Left renal cortex interstitium (tissue), 4 donors: ENCODE data around the gene CYP2C18. TPM values are rescaled to one million over a fixed set of nuclear protein-coding genes. Genes with fewer than 3 reads are reported as not detected.
"Not testable (repeated sequence)": the region's sequence is repeated elsewhere in the genome, so short reads cannot be mapped to it uniquely, and the experiment has no call there.

Source experiments
- DNase-seq, 4 donors: peaks; one replicate each; pipeline ENCODE4 v3.0.0-alpha.2; 2013; ENCODE audit warnings: low read depth in 4 of 4, low spot score in 2 of 4, missing footprints in 1 of 4
- polyA plus RNA-seq, 4 donors: library from polyadenylated mRNA; unstranded; fragments of 120-200 nt; gene quantifications; one replicate each; pipeline ENCODE4 v1.2.1, GENCODE V29; 2013; ENCODE audit not compliant: insufficient read length in 4 of 4

The CYP2C18 gene
- polyA plus RNA-seq, 4 donors = 0.17 to 0.51 (median 0.39) TPM

DNA sequence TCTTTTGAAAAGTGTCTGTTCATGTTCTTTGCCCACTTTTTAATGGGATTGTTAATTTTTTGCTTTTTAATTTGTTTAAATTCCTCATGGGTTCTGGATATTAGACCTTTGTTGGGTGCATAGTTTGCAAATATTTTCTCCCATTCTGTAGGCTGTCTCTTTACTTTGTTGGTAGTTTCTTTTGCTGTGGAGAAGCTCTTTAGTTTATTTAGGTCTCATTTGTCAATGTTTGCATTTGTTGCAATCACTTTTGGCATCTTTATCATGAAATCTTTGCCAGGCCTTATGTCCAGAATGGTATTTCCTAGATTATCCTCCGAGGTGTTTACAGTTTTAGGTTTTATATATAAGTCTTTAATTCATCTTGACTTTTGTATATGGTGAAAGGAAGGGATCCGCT, 55.1 kb downstream of the CYP2C18 start:
- no peak for DNase-seq

DNA sequence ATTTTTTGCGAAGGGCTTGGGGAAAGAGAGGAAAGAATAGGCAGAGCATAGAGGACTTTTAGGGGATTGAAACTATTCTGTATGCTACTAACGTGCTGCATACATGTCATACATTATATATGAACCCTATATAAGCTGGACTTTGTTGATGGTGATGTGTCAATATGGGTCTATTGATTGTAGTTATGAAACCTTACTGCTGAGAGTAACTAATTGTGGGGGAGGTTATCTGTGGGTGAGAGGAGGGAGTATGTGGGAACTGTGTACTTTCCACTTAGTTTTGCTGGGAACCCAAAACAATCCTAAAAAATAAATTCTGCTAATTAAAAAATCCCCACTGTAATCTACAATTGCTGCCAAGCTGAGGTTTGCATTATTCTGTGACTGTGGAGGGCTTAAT, 63.6 kb downstream of the CYP2C18 start:
- no peak for DNase-seq

DNA sequence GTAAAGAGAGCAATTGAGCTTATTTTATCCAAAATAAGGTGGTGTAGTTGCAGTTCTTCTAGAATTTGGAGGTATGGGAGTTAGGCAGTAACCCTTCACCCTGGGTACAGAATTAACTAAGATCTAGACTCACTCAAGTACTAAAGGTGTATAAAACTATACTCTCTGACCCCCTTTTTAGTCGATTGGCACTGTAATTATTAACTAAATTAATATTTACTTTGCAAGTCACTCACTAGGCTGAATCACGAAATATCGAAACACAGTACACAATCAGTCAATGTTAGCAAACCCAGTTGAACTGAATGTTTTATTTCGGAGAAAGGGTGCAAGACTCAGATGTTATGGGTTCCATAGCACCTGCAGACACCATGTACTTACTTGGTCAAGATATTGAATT, 64.3 kb downstream of the CYP2C18 start:
- no peak for DNase-seq

DNA sequence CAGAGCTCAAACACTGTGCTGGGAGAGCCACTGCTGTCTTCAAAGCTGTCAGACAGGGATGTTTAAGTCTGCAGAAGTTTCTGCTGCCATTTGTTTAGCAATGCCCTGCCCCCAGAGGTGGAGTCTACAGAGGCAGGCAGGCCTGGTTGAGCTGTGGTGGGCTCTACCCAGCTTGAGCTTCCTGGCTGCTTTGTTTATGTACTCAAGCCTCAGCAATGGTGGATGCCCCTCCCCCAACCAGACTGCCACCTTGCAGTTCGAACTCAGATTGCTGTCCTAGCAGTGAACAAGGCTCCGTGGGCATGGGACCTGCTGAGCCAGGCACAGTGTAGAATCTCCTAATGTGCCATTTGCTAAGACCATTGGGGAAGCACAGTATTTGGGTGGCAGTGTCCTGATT, 74.4 kb downstream of the CYP2C18 start:
- no peak for DNase-seq

DNA sequence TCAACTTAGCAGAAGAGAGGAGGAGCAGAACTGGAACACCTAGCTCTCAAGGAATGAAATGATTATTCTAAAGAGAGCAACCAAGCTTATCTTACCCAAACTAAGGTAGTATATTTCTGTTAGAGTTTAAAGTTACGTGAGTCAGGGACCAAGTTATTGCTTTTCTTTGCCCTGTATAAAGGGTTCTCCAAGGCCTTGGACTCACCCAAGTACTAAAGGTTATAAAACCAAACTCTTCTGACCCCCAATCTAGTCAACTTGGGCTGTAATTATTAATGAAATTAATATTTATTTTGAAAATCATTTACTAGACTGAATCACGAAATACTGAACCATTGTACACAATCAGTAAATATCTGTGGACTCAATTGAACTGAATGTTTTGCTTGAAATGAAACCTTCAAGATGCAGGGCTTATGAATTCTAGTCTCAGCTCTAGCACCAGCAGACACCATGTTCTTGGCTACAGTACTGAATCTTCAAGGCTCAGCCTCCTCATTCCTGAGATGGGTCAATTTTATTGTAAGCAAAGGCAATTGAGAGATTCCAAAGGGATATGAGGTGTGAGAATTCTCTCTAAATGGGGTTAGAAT, 77.2 kb downstream of the CYP2C18 start:
- DNase-seq = no peak

DNA sequence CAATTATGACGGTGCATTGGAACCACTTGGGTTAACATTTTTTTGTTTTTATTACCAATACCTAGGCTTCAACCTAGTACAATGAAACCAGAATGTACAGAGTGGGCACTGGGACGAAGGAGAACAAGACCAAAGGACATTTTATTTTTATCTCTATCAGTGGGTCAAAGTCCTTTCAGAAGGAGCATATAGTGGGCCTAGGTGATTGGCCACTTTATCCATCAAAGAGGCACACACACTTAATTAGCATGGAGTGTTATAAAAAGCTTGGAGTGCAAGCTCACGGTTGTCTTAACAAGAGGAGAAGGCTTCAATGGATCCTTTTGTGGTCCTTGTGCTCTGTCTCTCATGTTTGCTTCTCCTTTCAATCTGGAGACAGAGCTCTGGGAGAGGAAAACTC, 78.9 kb downstream of the CYP2C18 start, which contains the start of gene CYP2C19:
Gene CYP2C19 (plus strand): TSS at position 289 of the 400 bp plus-strand sequence. CDS start 25 bp downstream, at position 314.
- DNase-seq = no peak

DNA sequence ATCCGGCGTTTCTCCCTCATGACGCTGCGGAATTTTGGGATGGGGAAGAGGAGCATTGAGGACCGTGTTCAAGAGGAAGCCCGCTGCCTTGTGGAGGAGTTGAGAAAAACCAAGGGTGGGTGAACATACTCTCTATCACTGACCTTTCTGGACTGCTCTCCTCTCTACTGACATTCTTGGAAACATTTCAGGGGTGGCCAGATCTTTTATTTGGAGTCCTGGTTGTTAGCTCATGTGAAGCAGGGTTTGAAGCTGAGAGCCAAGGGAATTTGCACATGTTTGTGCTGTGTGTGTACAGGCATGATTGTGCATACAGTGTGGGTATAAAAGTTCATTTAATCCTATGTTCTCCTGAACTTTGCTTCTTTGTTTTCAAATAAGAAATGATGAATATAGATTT, 91.9 kb downstream of the CYP2C18 start:
- DNase-seq = not testable (repeated sequence)

DNA sequence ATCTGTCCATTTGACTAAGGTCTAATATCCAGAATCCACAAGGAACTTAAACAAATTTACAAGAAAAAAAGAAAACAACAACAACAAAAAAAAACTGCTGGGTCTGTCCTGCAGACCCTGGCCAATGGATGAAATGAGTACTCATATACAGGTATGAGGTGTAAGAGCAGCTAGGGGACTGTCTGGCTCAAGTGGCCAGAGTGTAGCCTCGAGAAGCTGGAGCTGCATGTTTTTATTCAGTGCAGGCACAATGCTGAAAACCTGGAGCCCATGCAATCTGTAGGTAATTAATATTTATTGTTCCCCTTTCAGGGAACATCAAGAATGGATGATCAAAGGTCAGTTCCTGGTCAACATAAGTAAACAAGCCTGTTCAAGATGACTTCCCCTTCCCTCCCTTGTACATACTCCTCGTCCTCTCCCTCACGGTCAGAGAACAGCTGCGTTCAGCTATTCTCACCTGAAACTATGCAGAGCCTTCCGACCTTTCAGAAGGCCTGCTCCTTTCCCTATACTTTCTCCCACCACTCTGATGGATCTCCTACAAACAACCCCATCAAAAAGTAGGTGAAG, 94.4 kb downstream of the CYP2C18 start:
- DNase-seq = no peak

DNA sequence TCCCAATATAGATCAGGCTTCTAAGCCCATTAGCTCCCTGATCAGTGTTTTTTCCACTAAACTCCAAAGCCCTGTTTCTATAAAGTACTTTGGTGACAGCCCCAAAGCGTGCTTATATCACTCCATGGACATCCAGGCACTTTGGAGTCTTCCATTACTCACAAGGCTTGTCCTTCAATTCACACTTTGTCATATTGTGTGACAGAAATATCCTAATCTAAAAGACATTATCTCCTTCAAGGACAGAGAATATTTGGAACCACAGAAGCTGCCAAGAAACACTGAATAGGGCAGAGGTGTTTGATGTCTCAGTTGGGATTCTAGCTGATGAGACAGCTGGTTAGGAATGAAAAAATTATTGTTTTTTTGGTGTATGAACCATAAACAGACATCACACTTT, 97.3 kb downstream of the CYP2C18 start:
- no peak for DNase-seq

DNA sequence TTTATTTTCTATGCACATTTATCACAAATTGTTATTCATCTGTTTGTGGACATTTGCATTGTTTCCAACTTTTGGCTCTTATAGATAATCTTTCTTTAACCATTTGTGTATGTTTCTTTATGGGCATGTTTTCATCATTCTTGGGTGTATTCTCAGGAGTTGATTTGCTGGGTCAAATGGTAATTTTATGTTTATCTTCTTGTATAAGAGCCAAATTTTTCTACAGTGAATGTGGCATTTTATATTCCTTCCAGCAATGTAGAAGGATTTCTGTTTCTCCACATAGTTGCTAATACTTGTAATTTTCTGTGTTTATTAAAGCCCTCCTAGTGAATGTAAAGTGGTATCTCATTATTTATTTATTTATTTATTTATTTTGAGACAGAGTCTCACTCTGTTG, 100.7 kb downstream of the CYP2C18 start:
- no peak for DNase-seq

DNA sequence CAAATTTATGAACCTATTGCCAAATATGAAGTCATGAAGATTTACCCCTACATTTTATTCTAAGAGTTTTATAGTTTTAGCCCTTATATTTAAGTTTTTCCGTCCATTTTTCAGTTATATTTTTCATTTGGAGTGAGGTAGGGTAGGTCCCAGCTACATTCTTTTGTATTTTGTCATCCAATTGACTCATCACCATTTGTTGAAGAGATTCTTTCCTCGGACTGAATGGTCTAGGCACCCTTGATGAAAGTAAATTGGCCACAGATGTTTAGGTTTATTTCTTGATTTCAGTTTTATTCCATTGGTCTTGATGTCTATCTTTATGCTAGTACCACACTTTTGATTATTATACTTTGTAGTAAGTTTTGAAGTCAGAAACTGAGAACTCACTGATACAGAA, 101.7 kb downstream of the CYP2C18 start:
- no peak for DNase-seq

Other genes starting within 250 kb of the CYP2C18 start
- gene HELLS, start 137.9 kb upstream of the CYP2C18 start, polyA plus RNA-seq = 10 to 100 TPM; 22.5 to 50.6 (median 30.5) TPM
- gene CYP2C19, start 79.0 kb downstream of the CYP2C18 start, polyA plus RNA-seq = under 1 TPM in 2 of 4 donors, not detected in 2; 0.13 to 0.14 TPM